Stimulated activated CD4-positive, alpha-beta T cell treated with anti-CD3 and anti-CD28 coated beads, Interleukin-4, amount 100 ng/mL, for 24 hours (primary cell): ENCODE results near the gene YTHDF1.

Source experiments
- DNase-seq: peaks from one replicate; pipeline ENCODE4 v3.0.0-alpha.2; 2020

Gene YTHDF1

GRCh38 chr20:63204362-63204761, 11.6 kb downstream of the YTHDF1 start:
- no peak for DNase-seq

GRCh38 chr20:63202811-63203526, 13.0 kb downstream of the YTHDF1 start:
- DNase-seq: no peak

- DNase-seq: no peak
Measured at GRCh38 chr20:63202021-63202420, 13.9 kb downstream of the YTHDF1 start.

GRCh38 chr20:63198606-63199005, 17.3 kb downstream of the YTHDF1 start:
- DNase-seq: no peak

GRCh38 chr20:63196768-63197470, 19.0 kb downstream of the YTHDF1 start:
- DNase-seq: no peak

GRCh38 chr20:63194797-63195173, 21.1 kb downstream of the YTHDF1 start:
- no peak for DNase-seq

- DNase-seq: no peak
Measured at GRCh38 chr20:63194007-63194796, 21.7 kb downstream of the YTHDF1 start.

GRCh38 chr20:63192721-63193120, 23.2 kb downstream of the YTHDF1 start:
- no peak for DNase-seq

GRCh38 chr20:63191400-63191799, 24.5 kb downstream of the YTHDF1 start:
- DNase-seq: no peak

- no peak for DNase-seq
Measured at GRCh38 chr20:63190828-63191227, 25.1 kb downstream of the YTHDF1 start.

GRCh38 chr20:63189846-63190559, 25.9 kb downstream of the YTHDF1 start:
- DNase-seq: no peak

GRCh38 chr20:63189322-63189642, 26.6 kb downstream of the YTHDF1 start:
- DNase-seq: no peak

- DNase-seq: no peak
Measured at GRCh38 chr20:63188641-63189321, 27.1 kb downstream of the YTHDF1 start.

GRCh38 chr20:63188159-63188442, 27.8 kb downstream of the YTHDF1 start:
- no peak for DNase-seq

- no peak for DNase-seq
Measured at GRCh38 chr20:63187338-63188158, 28.4 kb downstream of the YTHDF1 start.

- DNase-seq: no peak
Measured at GRCh38 chr20:63186528-63187316, 29.2 kb downstream of the YTHDF1 start.

GRCh38 chr20:63186084-63186483, 29.8 kb downstream of the YTHDF1 start:
- no peak for DNase-seq

GRCh38 chr20:63185215-63185796, 30.6 kb downstream of the YTHDF1 start:
- DNase-seq: no peak

- DNase-seq: peak; percentile 58
Measured at GRCh38 chr20:63183422-63184146, 32.3 kb downstream of the YTHDF1 start.

- DNase-seq: no peak
Measured at GRCh38 chr20:63182946-63183415, 33.0 kb downstream of the YTHDF1 start.
